NCI-H748 (cell line): ENCODE data around the gene CTAGE9.
"Not testable (repeated sequence)": the region's sequence is repeated elsewhere in the genome, so short reads cannot be mapped to it uniquely, and the experiment has no call there.

Source experiments
- DNase-seq: peaks from one replicate; lab custom pipeline; 2025; ENCODE audit not compliant: unreplicated experiment; lab: John Stamatoyannopoulos, UW

The CTAGE9 gene

DNA sequence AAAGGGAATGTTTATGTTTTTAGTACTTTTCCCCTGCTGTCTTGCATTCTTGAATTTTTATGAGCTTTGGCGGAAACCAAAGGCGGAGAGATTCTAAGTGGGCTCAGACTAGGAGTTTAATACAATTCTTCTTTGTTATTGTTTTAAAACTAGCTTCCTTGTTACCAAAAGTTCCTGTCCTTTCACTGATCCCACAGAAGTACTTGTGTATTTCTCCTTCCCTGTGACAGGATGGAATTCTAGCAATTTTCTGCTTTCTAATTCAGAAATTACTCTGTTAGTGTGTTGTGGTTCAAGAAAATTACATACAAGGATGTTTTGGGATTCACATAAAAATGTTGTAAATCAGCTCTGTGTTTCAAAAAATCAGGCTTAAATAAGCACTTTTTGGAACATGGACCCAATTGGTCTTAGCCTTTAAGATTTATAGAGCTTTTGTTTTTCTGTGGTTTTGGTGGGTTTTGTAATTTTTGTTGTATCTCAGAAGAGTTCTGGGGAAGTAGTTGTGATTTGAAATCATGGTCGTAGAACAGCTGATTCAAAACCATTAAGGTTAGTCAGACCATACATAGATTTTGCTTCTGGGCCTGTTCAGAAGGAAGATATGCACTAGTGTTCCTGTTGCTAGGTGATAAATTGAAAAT, 17.6 kb upstream of the CTAGE9 start:
- no peak for DNase-seq

DNA sequence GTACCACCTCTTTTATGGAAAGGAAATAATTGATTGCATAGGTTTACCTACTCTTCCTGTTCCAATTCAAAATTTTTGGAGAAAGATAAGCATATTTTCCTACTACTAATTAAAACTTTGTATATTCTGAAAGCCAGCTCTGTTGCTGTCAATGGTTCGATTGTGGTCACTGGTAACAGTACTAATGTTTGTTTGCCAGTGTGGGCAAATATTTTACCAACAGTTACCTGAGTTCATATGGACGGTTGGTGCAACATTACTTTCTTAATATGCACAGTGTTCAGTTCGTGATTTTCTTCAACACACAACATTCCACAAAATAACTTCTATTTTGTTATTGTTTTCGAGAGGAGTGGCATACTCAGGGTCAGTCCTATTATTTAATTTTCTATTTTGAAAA, 17.1 kb upstream of the CTAGE9 start:
- no peak for DNase-seq

DNA sequence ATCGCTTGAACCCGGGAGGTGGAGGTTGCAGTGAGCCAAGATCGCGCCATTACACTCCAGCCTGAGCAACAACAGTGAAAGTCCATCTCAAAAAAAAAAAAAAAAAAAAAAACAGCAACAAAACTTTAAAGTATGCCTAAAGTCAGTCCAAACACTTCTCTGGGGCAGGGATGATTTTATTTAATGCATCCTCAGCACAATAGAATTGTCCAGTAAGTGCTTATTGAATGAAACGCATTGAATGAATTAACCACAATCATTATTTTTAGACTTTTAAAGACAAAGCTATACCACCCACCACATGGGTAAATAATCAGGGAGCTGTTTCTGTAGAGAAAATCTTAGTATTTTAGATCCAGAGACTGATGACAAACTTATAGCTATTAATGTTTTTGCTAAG, 16.6 kb upstream of the CTAGE9 start:
- no peak for DNase-seq

DNA sequence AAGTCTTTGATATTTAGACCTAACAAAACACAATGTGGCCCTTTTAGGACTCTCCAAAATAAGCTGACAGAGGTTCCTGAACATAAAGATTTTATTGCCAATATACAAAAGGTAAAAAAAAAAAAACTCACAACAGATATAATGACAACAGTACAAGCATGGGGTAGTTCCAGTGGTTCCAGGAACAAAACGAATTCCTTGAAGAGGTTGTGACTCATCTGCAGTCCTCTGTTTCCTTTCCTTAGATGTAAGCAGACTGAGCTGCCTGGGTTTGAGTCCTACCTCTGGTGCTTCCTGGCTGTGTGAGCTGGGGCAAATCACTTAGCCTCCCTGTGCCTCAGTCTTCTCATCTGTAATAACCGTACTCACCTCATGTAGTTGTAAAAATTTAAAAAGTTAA, 13.3 kb upstream of the CTAGE9 start:
- no peak for DNase-seq

DNA sequence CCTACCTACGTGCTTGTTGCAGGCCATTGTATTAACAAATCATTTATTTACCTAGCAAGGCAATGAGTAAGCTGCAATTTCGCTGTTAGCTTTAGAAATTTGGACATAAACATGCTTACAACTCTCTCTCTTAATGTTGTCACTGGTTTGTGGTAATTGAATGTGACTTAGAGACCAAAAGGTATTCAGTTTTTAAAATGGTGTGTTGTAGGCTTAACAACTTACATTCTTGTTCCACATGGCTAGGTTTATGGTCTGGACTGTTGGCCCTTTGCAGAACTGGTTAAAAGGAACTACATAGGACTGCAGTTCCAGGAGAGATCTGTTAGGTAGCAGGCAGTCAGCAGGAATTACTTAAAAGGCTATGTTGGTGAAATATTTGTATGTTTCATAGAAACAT, 10.3 kb upstream of the CTAGE9 start:
- DNase-seq: no peak

DNA sequence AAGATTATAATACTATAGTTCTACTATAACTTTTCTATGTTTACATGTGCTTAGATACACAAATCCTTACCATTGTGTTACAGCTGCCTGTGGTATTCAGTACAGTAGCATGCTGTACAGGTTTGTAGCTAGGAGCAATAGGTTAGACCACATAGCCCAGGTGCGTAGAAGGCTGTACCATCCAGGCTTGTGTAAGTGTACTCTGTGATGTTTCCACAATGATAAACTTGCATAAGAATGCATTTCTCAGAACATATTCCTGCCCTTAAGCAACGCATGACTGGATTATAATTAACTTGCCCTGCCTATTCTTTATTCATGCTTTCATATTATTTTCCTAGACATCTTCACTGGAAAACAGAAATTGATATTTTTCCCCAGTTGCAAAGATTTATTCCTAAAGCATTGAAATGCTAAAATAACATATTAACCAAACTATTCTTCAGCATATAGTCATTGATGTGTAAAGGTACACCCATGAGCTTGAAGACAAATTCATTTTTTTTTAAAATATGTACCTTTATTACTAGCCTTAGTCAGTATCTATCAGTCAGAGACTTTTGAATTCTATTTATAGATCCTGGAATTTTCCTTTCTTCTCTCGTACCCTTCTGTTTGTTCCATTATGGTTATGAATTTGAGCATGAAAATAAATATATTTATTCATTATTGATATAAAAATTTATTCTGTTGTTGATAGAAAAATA, 7.2 kb upstream of the CTAGE9 start:
- DNase-seq: no peak

DNA sequence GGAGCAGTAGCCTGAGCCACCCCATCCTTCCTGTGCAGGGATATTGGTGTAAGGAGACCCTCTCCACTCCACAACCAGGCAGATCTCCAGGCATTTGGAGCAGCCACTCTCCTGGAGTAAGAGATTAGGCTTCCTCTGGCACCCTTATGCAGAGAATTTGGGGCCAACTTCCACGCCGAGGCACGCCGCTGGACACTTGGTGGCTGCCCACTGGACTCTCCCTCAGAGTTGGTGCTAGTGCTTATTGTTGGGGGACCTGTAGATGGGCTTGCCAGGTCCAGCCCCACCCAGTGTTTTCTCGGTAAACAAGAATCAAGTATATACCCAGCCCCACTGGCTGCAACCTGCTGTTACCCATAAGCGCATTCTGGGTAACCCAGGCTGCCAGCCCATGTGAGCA, 4.8 kb upstream of the CTAGE9 start:
- DNase-seq: not testable (repeated sequence)

DNA sequence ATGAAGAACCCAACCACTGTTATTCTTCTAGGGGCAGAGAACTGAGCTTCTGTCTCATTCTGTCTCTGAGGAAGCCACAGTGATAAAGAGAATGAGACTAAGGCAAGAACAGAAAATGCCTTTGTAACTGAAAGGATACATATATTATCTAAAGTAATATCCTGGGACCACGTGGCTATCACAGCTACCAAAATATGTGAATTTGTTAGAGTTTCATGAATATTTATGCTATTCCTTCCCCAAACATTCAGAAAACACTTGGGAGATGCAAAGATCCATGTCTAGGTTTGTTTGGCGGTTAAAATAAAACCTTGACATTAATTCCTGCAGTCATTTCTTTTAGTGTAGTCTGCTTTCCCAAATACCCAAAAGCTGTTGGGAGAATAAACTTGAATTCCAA, 6.9 kb downstream of the CTAGE9 start:
- not testable (repeated sequence) for DNase-seq

DNA sequence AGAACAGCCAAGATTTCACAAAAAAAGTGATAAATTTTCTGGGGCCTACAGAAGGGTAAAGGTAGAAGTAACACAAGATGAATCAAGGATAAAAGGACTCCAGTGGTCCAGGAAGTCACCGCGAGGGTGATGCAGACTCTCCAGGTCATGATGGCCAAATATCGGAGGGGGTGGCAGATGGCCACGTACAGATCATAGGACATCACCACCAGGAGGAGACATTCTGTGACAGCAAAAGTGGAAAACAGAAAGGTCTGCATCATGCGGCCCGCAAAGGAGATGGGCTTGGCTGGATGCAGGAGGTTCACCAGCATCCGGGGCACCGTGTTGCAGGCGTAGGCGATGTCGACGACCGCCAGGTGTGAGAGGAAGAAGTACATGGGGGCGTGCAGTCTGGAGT, 10.0 kb downstream of the CTAGE9 start:
- DNase-seq: not testable (repeated sequence)

DNA sequence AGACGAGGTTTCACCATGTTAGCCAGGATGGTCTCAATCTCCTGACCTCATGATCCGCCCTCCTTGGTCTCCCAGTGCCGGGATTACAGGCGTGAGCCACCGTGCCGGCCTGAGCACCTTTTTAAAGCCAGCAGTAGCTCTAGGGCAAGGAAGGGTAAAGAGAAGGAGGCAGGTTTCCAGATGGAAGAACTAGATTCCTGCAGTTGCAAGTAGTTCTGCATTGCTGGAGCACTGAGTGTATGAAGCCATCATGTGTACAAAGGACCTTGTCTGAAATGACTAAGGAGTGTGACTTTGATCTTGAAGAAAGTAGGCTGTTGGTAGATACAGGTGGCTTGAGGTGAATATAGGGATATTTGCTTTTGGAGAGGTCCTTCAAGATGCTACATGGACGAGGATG, 13.9 kb downstream of the CTAGE9 start:
- DNase-seq: no peak

DNA sequence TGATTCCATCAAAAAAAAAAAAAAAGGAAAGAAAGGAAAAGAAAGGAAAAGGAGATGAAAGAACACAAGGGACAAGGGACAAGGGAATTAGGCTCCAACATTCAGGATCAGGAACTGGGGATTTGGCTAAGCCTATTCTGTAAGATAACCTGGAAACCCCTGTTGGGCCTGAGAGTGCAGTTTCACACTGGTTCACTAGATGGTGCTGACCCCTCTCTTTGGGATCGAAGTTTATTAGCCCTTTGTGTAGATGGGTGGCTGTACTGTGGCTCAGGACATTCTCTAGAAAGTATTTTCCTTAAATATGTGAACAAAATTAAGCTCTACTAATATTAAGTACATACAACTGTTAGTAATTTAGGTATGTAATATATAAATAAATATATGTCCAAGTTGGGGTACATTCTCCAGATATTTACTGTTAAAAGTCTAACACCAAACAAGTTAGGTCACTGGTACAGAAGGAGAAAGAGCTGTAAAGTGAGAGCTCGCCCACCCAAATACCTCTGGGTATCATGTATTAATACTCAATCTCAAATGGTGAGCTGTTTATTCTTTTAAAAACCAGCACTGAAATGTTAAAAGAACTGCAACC, 15.9 kb downstream of the CTAGE9 start:
- DNase-seq: peak; percentile 43

DNA sequence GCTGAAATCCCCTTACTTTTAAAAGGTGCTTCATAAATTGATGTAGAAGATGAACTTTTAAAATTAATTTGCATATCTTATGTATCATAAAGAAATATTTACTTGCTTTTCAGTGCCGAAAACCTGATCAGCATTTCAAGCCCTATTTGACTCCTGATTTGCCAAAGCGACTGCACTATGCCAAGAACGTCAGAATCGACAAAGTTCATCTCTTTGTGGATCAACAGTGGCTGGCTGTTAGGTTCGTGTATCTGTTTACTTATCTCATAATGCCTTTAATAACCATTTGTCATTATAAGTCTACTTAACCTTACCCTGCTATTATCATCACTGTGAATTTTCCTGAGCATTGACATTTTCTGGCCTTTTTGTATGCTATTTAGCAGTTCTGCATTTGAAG, 17.4 kb downstream of the CTAGE9 start:
- no peak for DNase-seq

DNA sequence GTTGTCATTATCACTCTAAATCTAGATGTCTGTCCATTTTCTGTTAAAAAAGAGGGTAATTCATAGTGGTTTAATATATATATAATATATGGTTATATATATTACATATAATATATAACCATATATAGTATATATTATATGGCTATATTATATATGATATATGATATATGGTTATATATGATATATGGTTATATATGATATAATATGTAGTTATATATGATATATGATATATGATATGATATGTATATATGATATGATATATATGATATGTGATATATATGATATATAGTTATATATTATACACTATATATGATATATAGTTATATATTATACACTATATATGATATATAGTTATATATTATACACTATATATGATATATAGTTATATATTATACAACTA, 18.2 kb downstream of the CTAGE9 start:
- DNase-seq: no peak

DNA sequence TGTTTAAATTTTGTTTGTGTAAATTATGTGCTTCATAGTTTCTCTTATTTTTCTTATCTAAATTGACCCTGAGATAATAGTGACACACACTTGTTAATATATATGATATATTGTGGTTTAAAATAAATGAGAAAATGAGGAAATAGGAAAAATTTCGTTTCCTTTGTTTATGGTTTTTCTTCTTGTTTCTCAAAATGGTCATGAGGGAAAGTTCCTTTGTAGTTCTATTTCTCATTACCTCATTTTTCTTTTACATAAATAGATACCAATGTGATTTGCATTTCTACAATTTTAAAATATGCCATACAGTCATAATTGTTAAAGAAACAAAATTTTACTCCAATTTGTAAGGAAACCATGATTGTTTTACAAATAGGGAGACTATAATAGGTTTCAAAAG, 18.8 kb downstream of the CTAGE9 start:
- no peak for DNase-seq

DNA sequence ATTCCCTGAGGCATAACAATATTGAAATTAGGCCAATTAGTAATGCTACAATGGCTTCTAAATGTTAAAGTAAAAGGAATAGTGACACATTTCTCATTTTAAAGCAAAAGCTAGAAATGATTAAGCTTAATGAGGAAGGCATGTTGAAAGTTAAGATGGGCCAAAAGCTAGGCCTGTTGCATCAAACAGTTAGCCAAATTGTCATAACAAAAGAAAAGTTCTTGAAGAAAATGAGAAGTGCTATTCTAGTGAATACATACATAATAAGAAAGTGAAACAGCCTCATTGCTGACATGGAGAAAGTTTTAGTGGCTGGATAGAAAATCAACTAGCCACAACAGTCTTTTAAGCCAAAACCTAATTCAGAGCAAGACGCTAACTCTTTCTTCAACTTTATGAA, 22.5 kb downstream of the CTAGE9 start:
- DNase-seq: no peak

DNA sequence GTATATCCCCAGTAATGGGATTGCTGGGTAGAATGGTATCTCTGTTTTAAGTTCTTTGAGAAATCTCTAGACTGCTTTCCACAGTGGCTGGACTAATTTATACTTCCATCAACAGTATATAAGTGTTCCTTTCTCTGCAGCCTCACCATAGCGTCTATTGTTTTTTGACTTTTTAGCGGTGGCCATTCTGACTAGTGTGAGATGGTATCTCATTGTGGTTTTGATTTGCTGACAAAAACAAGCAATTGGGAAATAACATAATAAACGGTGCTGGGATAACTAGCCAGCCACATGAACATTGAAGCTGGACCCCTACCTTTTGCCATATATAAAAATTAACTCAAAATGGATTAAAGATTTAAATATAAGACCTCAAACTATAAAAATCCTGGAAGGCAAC, 23.8 kb downstream of the CTAGE9 start:
- no peak for DNase-seq

DNA sequence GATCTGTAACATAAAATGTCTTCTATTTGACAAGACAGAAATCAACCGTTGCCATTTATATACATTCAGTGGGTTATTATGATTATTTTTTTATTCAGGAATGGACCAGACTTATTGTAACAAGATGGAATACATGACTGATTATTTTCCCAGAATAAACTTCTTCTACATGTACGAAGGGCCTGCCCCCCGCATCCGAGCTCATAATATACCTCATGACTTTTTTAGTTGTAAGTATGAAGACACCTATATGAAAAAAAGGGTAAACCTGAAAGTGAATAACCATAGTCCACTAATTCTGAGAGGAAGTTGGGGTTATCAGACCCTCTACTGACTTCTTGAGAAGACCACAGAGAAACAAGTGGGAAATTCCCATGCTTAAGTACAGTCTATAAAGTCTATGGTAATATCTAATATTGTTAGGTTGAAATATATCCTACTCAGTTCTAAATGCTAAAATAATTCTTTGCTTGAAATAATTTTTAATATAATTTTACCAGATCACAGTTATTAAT, 25.5 kb downstream of the CTAGE9 start:
- no peak for DNase-seq

DNA sequence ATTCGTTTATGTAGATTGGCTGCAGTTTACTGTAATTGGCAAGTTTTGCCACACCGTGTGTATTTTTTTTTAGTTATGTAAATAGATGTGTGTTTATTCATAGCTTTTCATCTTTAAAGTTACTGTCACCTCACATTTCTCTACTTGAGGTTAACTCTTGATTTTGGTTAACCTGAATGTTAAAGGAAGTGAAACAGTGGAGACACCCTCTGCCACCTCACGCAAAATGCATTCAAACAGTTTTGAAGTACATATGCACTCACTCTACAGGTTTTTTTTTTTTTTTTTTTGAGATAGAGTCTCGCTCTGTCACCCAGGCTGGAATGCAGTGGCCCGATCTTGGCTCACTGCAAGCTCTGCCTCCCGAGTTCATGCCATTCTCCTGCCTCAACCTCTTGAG, 27.3 kb downstream of the CTAGE9 start:
- DNase-seq: no peak

DNA sequence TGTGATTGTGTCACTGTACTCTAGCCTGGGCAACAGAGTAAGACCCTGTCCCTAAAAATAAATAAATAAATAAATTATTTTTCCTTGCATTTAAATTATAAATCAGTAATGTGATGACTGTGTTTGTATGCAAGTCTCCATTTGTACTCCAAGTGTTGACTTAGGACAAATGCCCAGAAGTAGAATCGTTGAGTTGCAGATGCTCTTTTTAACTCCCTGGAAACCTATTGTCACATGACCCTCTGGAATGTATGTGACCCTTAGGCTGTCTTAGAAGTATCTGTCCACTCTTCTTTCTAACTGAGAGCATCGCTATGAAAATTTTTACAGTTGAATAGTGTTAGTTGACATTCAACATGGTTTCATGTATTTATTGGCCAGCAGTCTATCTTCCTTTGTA, 28.4 kb downstream of the CTAGE9 start:
- no peak for DNase-seq

DNA sequence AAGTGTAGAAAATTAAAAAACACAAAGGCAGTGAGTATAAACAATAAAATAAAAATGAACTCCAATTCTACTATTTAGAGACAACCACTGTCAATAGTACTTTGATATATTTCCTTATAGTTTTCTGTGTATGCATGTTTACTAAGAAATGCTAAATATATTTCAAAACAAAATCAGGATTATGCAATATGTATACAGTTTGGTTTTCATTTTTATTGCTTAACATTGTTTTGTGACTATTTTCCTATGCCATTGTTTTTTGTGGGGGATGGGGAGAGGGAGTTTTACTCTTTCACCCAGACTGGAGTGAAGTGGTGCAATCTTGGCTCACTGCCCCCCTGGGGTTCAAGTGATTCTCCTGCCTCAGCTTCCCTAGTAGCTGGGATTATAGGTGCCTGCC, 29.2 kb downstream of the CTAGE9 start:
- DNase-seq: no peak

DNA sequence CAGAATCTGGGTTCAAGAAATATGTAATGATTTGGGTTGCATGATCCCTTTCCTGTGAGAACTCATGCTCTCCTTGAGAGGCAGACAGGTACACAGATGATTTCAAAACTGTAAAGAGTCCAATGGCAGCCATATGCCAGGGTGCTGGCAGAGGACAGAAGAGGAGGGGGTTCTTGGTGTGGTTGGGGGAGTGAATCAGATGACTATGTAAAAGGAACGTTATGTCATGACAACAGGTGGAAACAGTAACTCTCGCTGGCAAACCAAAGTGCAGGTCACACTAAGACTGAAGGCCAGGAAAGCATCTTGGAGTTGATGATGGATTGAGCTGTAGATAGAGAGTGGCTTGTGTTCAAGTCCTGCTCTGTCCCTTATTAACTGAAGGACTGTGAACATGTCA, 29.9 kb downstream of the CTAGE9 start:
- DNase-seq: no peak

DNA sequence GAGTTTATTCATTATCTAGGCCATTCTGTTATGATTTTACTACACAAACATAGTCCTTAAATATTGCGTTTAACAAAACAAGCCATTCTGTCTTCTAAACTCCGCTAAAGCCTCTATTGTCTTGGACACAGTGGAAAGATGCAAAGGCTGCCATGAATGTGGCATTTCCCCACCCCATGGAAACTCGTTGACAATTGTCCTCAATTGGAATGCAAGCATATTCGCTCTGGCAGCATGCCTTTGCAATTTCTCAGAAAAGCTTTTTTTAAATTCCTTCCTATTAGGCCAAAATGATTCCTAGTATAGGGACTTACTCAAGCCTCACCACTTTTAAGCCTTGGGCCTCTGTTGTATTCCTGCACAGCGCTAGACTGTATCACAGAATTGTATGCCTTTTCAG, 32.4 kb downstream of the CTAGE9 start:
- no peak for DNase-seq
